ENCODE data around the gene MIOS.

DNA sequence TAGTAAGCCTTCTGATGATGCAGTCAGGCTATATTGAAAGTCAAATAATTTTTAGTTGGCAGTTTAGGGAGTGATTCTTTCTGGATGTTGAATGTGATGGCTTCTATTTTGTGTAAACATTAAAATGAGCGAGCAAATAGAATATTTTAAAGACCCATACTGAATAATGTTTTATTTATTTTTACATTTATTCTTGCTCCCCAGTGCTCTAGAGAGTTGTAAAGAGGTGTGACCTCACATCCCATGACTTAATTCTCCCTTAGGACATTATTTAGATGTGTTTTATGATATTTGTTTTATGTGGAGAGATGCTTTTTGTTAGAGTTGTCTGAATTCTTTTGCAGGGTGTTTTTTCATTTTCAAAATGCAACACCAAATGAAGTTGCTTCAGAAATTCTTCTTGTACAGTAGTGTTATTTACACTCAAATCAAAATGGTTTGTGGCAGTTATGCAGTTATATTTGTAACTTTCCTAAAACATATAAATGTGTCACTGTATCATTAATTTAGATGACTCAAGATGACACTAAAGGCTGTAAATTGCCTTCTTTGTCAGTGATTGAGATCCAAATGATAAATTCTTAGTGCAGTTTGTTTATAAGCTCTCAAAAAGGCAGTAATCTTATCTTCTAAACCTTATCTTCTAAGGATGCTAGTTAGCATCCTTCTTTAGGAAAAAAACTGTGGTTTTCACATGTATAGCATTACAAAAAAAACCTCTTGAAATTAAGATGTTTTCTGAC lies 86.3 kb downstream of the MIOS start:
- TF ChIP-seq POLR2A (IDR thresholded peaks at IDR 0.05; ENCODE audit: low read depth, low read length) (no peak), BHLHE40 (IDR thresholded peaks at IDR 0.05; ENCODE audit: low read depth, low read length) (no peak), CEBPB (IDR thresholded peaks at IDR 0.05; ENCODE audit: low read depth, low read length) (no peak), MAFK (IDR thresholded peaks at IDR 0.05; ENCODE audit: low read depth, low read length) (no peak), RAD21 (IDR thresholded peaks at IDR 0.05; ENCODE audit: low read length) (no peak), CHD1 (IDR thresholded peaks at IDR 0.05; ENCODE audit: low read depth, low read length) (no peak), SMC3 (IDR thresholded peaks at IDR 0.05; ENCODE audit: low read depth, low read length) (no peak)
- TF ChIP-seq, protein P1, sequence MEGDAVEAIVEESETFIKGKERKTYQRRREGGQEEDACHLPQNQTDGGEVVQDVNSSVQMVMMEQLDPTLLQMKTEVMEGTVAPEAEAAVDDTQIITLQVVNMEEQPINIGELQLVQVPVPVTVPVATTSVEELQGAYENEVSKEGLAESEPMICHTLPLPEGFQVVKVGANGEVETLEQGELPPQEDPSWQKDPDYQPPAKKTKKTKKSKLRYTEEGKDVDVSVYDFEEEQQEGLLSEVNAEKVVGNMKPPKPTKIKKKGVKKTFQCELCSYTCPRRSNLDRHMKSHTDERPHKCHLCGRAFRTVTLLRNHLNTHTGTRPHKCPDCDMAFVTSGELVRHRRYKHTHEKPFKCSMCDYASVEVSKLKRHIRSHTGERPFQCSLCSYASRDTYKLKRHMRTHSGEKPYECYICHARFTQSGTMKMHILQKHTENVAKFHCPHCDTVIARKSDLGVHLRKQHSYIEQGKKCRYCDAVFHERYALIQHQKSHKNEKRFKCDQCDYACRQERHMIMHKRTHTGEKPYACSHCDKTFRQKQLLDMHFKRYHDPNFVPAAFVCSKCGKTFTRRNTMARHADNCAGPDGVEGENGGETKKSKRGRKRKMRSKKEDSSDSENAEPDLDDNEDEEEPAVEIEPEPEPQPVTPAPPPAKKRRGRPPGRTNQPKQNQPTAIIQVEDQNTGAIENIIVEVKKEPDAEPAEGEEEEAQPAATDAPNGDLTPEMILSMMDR (conservative IDR thresholded peaks at IDR 0.05; ENCODE audit: low read depth, low read length): no peak
- TF ChIP-seq, protein P2, sequence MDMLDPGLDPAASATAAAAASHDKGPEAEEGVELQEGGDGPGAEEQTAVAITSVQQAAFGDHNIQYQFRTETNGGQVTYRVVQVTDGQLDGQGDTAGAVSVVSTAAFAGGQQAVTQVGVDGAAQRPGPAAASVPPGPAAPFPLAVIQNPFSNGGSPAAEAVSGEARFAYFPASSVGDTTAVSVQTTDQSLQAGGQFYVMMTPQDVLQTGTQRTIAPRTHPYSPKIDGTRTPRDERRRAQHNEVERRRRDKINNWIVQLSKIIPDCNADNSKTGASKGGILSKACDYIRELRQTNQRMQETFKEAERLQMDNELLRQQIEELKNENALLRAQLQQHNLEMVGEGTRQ (IDR thresholded peaks at IDR 0.05; ENCODE audit: low read depth, low read length): no peak
- TF ChIP-seq, protein P3, sequence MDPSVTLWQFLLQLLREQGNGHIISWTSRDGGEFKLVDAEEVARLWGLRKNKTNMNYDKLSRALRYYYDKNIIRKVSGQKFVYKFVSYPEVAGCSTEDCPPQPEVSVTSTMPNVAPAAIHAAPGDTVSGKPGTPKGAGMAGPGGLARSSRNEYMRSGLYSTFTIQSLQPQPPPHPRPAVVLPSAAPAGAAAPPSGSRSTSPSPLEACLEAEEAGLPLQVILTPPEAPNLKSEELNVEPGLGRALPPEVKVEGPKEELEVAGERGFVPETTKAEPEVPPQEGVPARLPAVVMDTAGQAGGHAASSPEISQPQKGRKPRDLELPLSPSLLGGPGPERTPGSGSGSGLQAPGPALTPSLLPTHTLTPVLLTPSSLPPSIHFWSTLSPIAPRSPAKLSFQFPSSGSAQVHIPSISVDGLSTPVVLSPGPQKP (IDR thresholded peaks at IDR 0.05; ENCODE audit: borderline replicate concordance, low read depth, low read length): no peak
